HUES48 (cell line): ENCODE measurements around the gene KPNA4.
"Not testable (repeated sequence)": the region's sequence is repeated elsewhere in the genome, so short reads cannot be mapped to it uniquely, and the experiment has no call there.

Experiments used
- H3K27ac ChIP-seq: one replicate; pipeline ENCODE4 v1.7.0; 2013; ENCODE audit warnings: low read depth, low read length, inconsistent platforms
- H3K27me3 ChIP-seq: 2 replicates; pipeline ENCODE4 v1.6.1; 2013; ENCODE audit warnings: mild to moderate bottlenecking, low read length; ENCODE audit not compliant: control insufficient read depth, insufficient read depth
- H3K36me3 ChIP-seq: 2 replicates; pipeline ENCODE4 v1.6.1; 2013; ENCODE audit warnings: low read length; ENCODE audit not compliant: control insufficient read depth, insufficient read depth
- H3K4me1 ChIP-seq: 2 replicates; pipeline ENCODE4 v1.6.1; 2013; ENCODE audit warnings: mild to moderate bottlenecking, low read length; ENCODE audit not compliant: control insufficient read depth, insufficient read depth
- H3K4me3 ChIP-seq: 2 replicates; pipeline ENCODE4 v1.5.1; 2013; ENCODE audit warnings: mild to moderate bottlenecking, low read depth, low read length
- H3K9ac ChIP-seq: 2 replicates; pipeline ENCODE4 v1.6.1; 2013; ENCODE audit warnings: mild to moderate bottlenecking, low read depth, low read length, moderate library complexity
- H3K9me3 ChIP-seq: 2 replicates; pipeline ENCODE4 v1.6.1; 2013; ENCODE audit warnings: low read length; ENCODE audit not compliant: control insufficient read depth, insufficient read depth

The KPNA4 gene

GRCh38 chr3:160588023-160588422, 22.7 kb upstream of the KPNA4 start:
- H3K36me3 ChIP-seq: no peaks in the 10 kb centered on the region
- H3K9me3 ChIP-seq: no peaks in the 10 kb centered on the region
- H3K4me3 ChIP-seq: no peak overlapping the region
- H3K9ac ChIP-seq: no peak overlapping the region
- no peaks in the 10 kb centered on the region for H3K27me3 ChIP-seq
- no peaks in the 10 kb centered on the region for H3K4me1 ChIP-seq
- no peak overlapping the region for H3K27ac ChIP-seq

DNA sequence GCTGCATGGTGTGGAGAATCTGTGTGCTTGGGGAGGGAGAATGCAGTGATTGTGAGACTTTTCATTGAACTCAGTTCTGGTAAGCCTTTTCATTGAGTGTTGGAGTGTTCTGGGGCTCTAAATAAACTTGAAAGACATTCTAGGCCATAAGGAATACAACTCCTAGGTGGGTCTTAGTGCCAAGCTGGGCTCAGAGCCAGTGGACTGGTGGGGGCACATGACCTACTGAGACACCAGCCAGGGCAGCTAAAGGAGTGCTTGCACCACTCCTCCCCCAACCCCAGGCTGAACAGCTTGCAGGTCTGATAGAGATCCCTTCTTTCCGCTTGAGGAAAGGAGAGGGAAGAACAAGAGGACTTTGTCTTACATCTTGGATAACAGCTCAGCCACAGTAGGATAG, 21.7 kb upstream of the KPNA4 start:
- Histone ChIP-seq H3K27ac (no peak overlapping the region), H3K4me1 (no peaks in the 10 kb centered on the region), H3K27me3 (no peaks in the 10 kb centered on the region), H3K4me3 (no peak overlapping the region), H3K36me3 (no peaks in the 10 kb centered on the region), H3K9me3 (no peaks in the 10 kb centered on the region), H3K9ac (no peak overlapping the region)

DNA sequence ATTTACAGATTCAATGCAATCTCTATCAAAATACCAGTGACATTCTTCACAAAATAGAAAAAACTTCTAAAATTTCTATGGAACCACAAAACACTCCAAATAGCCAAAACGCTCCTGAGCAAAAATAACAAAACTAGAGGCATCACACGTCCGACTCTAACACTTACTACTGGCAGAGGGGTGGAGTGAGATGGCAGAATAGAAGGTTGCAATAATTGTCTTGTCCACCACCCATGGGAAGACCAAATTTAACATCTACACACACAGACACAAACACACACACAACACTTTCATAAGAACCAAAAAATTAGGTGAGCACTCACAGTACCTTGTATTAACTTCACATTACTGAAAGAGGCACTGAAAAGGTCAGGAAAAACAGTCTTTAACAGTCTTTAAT, 21.3 kb upstream of the KPNA4 start:
- Histone ChIP-seq H3K36me3 (no peaks in the 10 kb centered on the region), H3K9ac (no peak overlapping the region), H3K9me3 (no peaks in the 10 kb centered on the region), H3K4me3 (no peak overlapping the region), H3K27ac (no peak overlapping the region), H3K27me3 (no peaks in the 10 kb centered on the region), H3K4me1 (no peaks in the 10 kb centered on the region)

DNA sequence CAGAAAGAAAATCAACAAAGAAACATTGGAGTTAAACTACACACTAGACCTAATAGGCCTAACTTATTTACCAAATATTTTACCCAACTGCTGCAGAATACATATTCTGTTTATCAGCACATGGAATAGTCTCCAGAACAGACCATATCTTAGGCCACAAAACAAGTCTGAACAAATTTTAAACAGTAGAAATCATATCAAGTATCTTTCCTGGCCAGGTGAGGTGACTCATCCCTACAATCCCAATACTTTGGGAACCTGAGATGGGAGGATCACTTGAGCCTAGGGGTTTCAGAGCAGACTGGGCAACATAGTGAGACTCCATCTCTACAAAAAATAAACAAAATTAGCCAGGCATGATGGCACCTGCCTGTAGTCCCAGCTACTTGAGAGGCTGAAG, 18.1 kb upstream of the KPNA4 start:
- no peaks in the 10 kb centered on the region for H3K27me3 ChIP-seq
- no peak overlapping the region for H3K4me3 ChIP-seq
- no peaks in the 10 kb centered on the region for H3K36me3 ChIP-seq
- H3K9me3 ChIP-seq: no peaks in the 10 kb centered on the region
- no peak overlapping the region for H3K27ac ChIP-seq
- no peak overlapping the region for H3K9ac ChIP-seq
- no peaks in the 10 kb centered on the region for H3K4me1 ChIP-seq

- Histone ChIP-seq H3K4me1 (no peaks in the 10 kb centered on the region), H3K36me3 (no peaks in the 10 kb centered on the region), H3K9me3 (no peaks in the 10 kb centered on the region), H3K9ac (no peak overlapping the region), H3K4me3 (no peak overlapping the region), H3K27ac (no peak overlapping the region), H3K27me3 (no peaks in the 10 kb centered on the region)
Observed at GRCh38 chr3:160580938-160581337, 15.6 kb upstream of the KPNA4 start.

DNA sequence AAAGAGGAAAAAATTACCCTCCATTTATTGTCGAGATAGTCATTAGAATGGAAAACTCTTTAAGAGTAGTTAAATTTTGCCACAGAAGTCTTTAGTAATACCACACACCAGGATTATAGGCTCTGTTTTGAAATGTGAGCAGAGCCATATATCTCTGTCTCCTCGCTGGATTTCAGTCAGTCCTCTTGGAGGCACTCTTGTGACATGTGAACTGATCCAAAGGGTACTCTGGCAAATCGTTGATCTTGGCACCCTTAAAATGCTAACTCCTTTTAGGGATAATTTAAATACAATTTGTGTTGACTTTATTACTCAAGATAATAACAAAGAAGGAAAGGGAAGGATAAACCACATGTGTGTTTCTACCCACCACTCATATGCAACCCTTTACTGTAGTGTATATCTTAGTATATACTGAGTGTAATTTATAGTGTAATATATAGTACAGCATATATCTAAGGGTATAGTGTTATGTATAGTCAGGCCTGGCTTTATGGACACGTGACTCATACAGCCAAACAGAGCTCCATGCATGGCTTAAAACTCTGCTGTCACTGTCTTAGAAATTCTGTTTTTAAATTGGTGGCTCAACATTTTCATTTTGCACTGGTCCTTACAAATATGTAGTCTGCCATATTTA, 12.3 kb upstream of the KPNA4 start:
- Histone ChIP-seq H3K27me3 (no peaks in the 10 kb centered on the region), H3K9ac (no peak overlapping the region), H3K4me1 (no peaks in the 10 kb centered on the region), H3K27ac (no peak overlapping the region), H3K4me3 (no peak overlapping the region), H3K36me3 (no peaks in the 10 kb centered on the region), H3K9me3 (no peaks in the 10 kb centered on the region; the same call in 1 of the 2 replicates)

DNA sequence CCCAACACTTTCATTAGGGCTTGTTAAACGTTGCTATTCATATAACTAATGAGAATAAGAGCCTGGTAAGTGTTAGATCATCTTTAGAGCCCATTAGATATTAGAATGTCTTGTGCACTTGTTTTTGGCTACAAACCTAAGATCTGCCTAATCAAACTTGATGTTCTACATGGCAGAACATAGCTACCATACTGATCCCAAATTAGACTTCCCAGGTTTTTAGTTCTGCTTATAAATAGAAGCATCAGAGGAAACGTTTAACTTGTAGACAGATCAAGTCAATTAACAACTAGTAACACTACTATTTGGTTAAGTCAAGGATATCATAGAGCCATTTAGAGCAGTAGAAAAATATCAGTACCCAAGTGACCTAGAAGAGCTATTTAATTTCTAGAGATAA, 11.7 kb upstream of the KPNA4 start:
- H3K27me3 ChIP-seq: no peaks in the 10 kb centered on the region
- no peaks in the 10 kb centered on the region for H3K4me1 ChIP-seq
- no peaks in the 10 kb centered on the region for H3K36me3 ChIP-seq
- no peaks in the 10 kb centered on the region; the same call in 1 of the 2 replicates for H3K9me3 ChIP-seq
- H3K9ac ChIP-seq: no peak overlapping the region
- no peak overlapping the region for H3K4me3 ChIP-seq
- H3K27ac ChIP-seq: no peak overlapping the region

DNA sequence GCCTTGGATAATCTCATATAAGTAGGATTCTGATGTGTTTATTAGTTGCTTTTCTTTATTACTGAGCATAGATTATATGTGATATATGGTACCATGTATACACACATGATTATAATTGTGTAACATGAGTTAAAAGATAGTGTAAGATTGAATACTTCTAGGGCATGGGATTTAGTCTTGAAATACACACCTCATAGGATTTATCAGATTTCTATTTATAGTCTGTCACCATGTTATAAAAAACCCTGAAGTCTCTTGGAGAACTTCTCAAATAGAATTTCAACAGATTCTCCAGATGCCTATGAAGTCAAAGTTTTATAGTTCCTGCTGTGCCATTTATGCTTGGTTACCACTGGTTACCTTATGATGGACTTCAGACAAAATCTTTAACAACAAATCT, 11.2 kb upstream of the KPNA4 start:
- Histone ChIP-seq H3K9me3 (no peaks in the 10 kb centered on the region; the same call in 1 of the 2 replicates), H3K4me3 (no peak overlapping the region), H3K4me1 (no peaks in the 10 kb centered on the region), H3K27ac (no peak overlapping the region), H3K9ac (no peak overlapping the region), H3K27me3 (no peaks in the 10 kb centered on the region), H3K36me3 (no peaks in the 10 kb centered on the region)

GRCh38 chr3:160575589-160575988, 10.2 kb upstream of the KPNA4 start:
- Histone ChIP-seq H3K9me3 (no peaks in the 10 kb centered on the region; the same call in 1 of the 2 replicates), H3K9ac (no peak overlapping the region), H3K4me3 (no peak overlapping the region), H3K27me3 (no peaks in the 10 kb centered on the region), H3K27ac (no peak overlapping the region), H3K36me3 (no peaks in the 10 kb centered on the region), H3K4me1 (no peaks in the 10 kb centered on the region)

GRCh38 chr3:160574636-160575035, 9.3 kb upstream of the KPNA4 start:
- no peak overlapping the region for H3K4me3 ChIP-seq
- H3K27ac ChIP-seq: no peak overlapping the region
- H3K4me1 ChIP-seq: no peaks in the 10 kb centered on the region
- no peak overlapping the region for H3K9ac ChIP-seq
- no peaks in the 10 kb centered on the region for H3K27me3 ChIP-seq
- no peaks in the 10 kb centered on the region; the same call in 1 of the 2 replicates for H3K9me3 ChIP-seq
- no peaks in the 10 kb centered on the region for H3K36me3 ChIP-seq

DNA sequence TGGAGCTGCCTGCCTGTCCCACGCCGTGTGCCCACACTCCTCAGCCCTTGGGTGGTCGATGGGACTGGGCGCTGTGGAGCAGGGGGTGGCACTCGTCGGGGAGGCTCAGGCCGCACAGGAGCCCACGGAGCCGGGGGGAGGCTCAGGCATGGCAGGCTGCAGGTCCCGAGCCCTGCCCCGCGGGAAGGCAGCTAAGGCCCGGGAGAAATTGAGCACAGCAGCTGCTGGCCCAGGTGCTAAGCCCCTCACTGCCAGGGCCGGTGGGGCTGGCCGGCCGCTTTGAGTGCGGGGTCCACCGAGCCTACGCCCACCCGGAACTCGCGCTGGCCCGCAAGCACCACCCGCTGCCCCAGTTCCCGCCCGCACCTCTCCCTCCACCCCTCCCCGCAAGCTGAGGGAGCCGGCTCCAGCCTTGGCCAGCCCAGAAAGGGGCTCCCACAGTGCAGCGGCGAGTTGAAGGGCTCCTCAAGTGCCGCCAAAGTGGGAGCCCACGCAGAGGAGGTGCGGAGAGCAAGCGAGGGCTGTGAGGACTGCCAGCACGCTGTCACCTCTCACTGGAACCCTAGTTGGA, 8.7 kb upstream of the KPNA4 start:
- H3K36me3 ChIP-seq, H3K27ac ChIP-seq, H3K27me3 ChIP-seq, H3K9me3 ChIP-seq, H3K4me1 ChIP-seq, H3K9ac ChIP-seq, H3K4me3 ChIP-seq: not testable (repeated sequence)
